PC-9 (cell line): ENCODE measurements around the gene MYH15. TPM values are rescaled to one million over a fixed set of nuclear protein-coding genes. Genes with fewer than 3 reads are reported as not detected.

Experiments used
- BruUV-seq: library from RNA; stranded (reverse); fragments of 400-500 nt; replicated peaks from 2 replicates; lab custom pipeline; 2021; lab: Mats Ljungman, UMichigan
- CTCF ChIA-PET: fragments of 300-600 bp; sonication (Branson Sonifier 250); formaldehyde crosslinking; loops from one replicate; lab custom pipeline; 2022; ENCODE audit warnings: antibody characterized with exemption; lab: Charles Lee
- POLR2A ChIA-PET: fragments of 300-600 bp; sonication (Branson Sonifier 250); formaldehyde crosslinking; loops from one replicate; lab custom pipeline; 2022; ENCODE audit warnings: antibody characterized with exemption; ENCODE audit not compliant: unreplicated experiment; lab: Charles Lee
- DNase-seq, 2 experiments: peaks; one replicate each; pipeline versions ENCODE4 v3.0.0 to v3.0.0-alpha.2; 2015 to 2022; ENCODE audit warnings: mixed read lengths in 1 of 2
- H2AFZ ChIP-seq: fragments of 200-600 bp; sonication (generic); 2 replicates; pipeline ENCODE4 v1.8.1; 2017; ENCODE audit warnings: antibody characterized with exemption
- H3F3A ChIP-seq: fragments of 200-600 bp; sonication (generic); 2 replicates; pipeline ENCODE4 v1.8.1; 2017; ENCODE audit warnings: antibody characterized with exemption, mild to moderate bottlenecking, low read depth; ENCODE audit not compliant: insufficient read depth
- H3K27ac ChIP-seq: fragments of 200-600 bp; sonication (generic); 2 replicates; pipeline ENCODE4 v1.6.1; 2016; ENCODE audit warnings: mixed run types
- H3K27me3 ChIP-seq: fragments of 200-600 bp; sonication (generic); 2 replicates; pipeline ENCODE4 v1.6.1; 2016; ENCODE audit warnings: low read depth, mixed run types; ENCODE audit not compliant: insufficient read depth
- H3K36me3 ChIP-seq: fragments of 200-600 bp; sonication (generic); 2 replicates; pipeline ENCODE4 v1.6.1; 2016; ENCODE audit warnings: low read depth, mixed run types
- H3K4me1 ChIP-seq: fragments of 200-600 bp; sonication (generic); replicated peaks from 2 replicates; pipeline ENCODE4 v1.6.1; 2016; ENCODE audit warnings: mixed run types; ENCODE audit not compliant: insufficient read depth
- H3K4me2 ChIP-seq: fragments of 200-600 bp; sonication (generic); 2 replicates; pipeline ENCODE4 v1.6.1; 2017; ENCODE audit warnings: mixed run types
- H3K4me3 ChIP-seq: fragments of 200-600 bp; sonication (generic); 2 replicates; pipeline ENCODE4 v1.6.1; 2016; ENCODE audit warnings: mixed run types
- H3K79me2 ChIP-seq: fragments of 200-600 bp; sonication (generic); 2 replicates; pipeline ENCODE4 v1.6.1; 2017; ENCODE audit warnings: low read depth, mixed run types
- H3K9me2 ChIP-seq: fragments of 200-600 bp; sonication (generic); 2 replicates; pipeline ENCODE4 v1.8.1; 2017; ENCODE audit warnings: mild to moderate bottlenecking; ENCODE audit not compliant: insufficient read depth
- H3K9me3 ChIP-seq: fragments of 200-600 bp; sonication (generic); 2 replicates; pipeline ENCODE4 v1.8.1; 2016; ENCODE audit warnings: low read depth; ENCODE audit not compliant: insufficient read depth
- H4K20me1 ChIP-seq: fragments of 200-600 bp; sonication (generic); 2 replicates; pipeline ENCODE4 v1.8.1; 2017; ENCODE audit not compliant: insufficient read depth
- EZH2 ChIP-seq: fragments of 200-600 bp; sonication (generic); IDR thresholded peaks from 2 replicates; pipeline ENCODE4 v1.8.0; 2017; ENCODE audit warnings: antibody characterized with exemption, low read depth
- intact Hi-C: fragments of 100-400 bp; cut with micrococcal nuclease; formaldehyde crosslinking; loops from one replicate; pipeline ENCODE4 v1.10.0; 2022; ENCODE audit not compliant: unreplicated experiment
- total RNA-seq: library from RNA; stranded (reverse); gene quantifications from 2 replicates; pipeline ENCODE4 v1.2.3, GENCODE V29; 2021
- TF ChIP-seq, protein P1 (sequence below): fragments of 200-600 bp; sonication (generic); conservative IDR thresholded peaks from 2 replicates; pipeline ENCODE4 v1.6.1; 2017; ENCODE audit warnings: mixed run types, antibody characterized with exemption, mild to moderate bottlenecking, moderate library complexity

Gene MYH15
- total RNA-seq, 1 experiment from 2014 or later = 2.3 TPM

DNA sequence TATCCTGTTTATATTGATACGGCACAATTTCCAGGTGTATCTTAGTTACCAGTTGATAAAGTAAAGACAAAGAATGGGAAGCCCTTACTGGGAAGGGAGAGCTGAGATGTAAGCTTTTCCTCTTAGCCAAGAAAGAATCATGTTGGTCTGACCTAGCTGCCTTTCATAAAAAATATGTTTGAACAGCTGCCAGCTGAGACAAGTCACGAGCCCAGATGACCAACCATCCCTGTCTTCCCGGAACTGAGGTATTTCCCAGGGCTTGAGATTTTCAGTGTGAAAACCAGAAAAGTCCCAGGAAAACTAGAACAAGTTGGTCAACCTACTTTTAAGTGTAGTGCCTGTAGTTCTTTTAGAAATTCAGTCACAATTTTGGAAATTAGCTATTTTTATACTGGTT lies 3.6 kb upstream of the MYH15 start:
- intact Hi-C loops = no loop called here
- TF ChIP-seq, protein P1, sequence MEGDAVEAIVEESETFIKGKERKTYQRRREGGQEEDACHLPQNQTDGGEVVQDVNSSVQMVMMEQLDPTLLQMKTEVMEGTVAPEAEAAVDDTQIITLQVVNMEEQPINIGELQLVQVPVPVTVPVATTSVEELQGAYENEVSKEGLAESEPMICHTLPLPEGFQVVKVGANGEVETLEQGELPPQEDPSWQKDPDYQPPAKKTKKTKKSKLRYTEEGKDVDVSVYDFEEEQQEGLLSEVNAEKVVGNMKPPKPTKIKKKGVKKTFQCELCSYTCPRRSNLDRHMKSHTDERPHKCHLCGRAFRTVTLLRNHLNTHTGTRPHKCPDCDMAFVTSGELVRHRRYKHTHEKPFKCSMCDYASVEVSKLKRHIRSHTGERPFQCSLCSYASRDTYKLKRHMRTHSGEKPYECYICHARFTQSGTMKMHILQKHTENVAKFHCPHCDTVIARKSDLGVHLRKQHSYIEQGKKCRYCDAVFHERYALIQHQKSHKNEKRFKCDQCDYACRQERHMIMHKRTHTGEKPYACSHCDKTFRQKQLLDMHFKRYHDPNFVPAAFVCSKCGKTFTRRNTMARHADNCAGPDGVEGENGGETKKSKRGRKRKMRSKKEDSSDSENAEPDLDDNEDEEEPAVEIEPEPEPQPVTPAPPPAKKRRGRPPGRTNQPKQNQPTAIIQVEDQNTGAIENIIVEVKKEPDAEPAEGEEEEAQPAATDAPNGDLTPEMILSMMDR = no peak
- no peak for TF ChIP-seq EZH2
- Histone ChIP-seq H3K4me1 (no peaks in the 10 kb centered on the region), H3K36me3 (no peaks in the 10 kb centered on the region), H3K9me3 (no peaks in the 10 kb centered on the region), H3K27me3 (no peaks in the 10 kb centered on the region), H3K27ac (no peak overlapping the region), H3K4me3 (no peak overlapping the region), H3K79me2 (no peaks in the 10 kb centered on the region), H3K9me2 (no peaks in the 10 kb centered on the region), H3F3A (no peaks in the 10 kb centered on the region), H2AFZ (no peak overlapping the region), H3K4me2 (no peak overlapping the region), H4K20me1 (no peaks in the 10 kb centered on the region)
- no peak for DNase-seq
- BruUV-seq = no TSS peak
- CTCF ChIA-PET = no interaction called here
- POLR2A ChIA-PET = interaction anchor here (0.6 kb wide), 1 partner anchor 759 kb away, joined by 3 read pairs; no protein-coding TSS in a partner anchor

DNA sequence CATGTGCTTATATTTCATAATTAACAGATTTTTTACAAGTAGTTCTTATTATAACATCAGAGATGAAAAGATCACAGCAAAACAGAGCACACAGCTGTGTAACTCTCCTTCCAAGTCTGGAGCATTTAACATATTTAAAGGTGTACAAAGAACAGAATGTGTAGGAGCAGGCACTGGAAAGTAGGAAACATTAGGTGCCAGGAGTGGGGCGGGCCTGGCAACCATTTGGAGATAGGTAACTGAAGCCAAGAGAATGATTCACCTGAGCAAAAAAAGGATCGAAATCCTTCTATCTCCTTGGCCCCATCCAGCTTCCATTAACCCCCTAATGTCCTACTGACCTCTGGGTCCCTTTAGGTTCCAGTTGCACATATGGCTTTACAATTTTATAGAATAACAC lies 2.3 kb upstream of the MYH15 start:
- Histone ChIP-seq H2AFZ (no peak overlapping the region), H4K20me1 (no peaks in the 10 kb centered on the region), H3K27me3 (no peaks in the 10 kb centered on the region), H3K4me2 (no peak overlapping the region), H3K4me3 (no peak overlapping the region), H3K79me2 (no peaks in the 10 kb centered on the region), H3F3A (no peaks in the 10 kb centered on the region), H3K27ac (no peak overlapping the region), H3K4me1 (no peaks in the 10 kb centered on the region), H3K36me3 (no peaks in the 10 kb centered on the region), H3K9me3 (no peaks in the 10 kb centered on the region), H3K9me2 (no peaks in the 10 kb centered on the region)
- intact Hi-C loops = no loop called here
- POLR2A ChIA-PET = no interaction called here
- TF ChIP-seq EZH2 = no peak
- TF ChIP-seq, protein P1 = no peak
- CTCF ChIA-PET = no interaction called here
- DNase-seq = no peak
- BruUV-seq = no TSS peak

DNA sequence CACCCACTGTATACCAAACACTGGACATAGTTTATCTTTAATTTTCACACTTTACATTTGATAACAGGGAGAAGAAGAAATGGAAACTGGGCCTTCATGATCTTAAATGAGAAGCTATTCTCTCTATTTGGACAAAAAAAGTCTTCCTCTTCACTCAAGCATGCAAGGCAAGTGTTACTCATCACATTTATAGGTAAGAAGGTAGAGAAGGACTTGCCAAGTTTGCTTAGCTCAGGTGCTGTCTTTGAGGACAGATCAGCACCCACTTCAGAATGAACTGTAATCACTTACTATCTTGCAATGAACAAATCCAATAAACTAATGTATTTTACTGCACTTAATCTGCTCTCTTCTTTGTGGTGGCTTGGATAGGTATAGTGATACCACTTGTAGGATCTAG lies 1.1 kb upstream of the MYH15 start:
- TF ChIP-seq, protein P1 = no peak
- no peak for TF ChIP-seq EZH2
- Histone ChIP-seq H3F3A (no peaks in the 10 kb centered on the region), H3K4me1 (no peaks in the 10 kb centered on the region), H3K9me2 (no peaks in the 10 kb centered on the region), H4K20me1 (no peaks in the 10 kb centered on the region), H2AFZ (no peak overlapping the region), H3K79me2 (no peaks in the 10 kb centered on the region), H3K9me3 (no peaks in the 10 kb centered on the region), H3K36me3 (no peaks in the 10 kb centered on the region), H3K27me3 (no peaks in the 10 kb centered on the region), H3K27ac (no peak overlapping the region), H3K4me3 (no peak overlapping the region), H3K4me2 (no peak overlapping the region)
- intact Hi-C loops = no loop called here
- ChIA-PET POLR2A (no interaction called here), CTCF (no interaction called here)
- DNase-seq = no peak
- no TSS peak for BruUV-seq
